ENCODE data around the gene ST8SIA3. TPM values are rescaled to one million over a fixed set of nuclear protein-coding genes. Genes with fewer than 3 reads are reported as not detected.

ST8SIA3 gene
- total RNA-seq, 2 donors from 2014 or later, result 1.1 to 1.6 TPM

- Histone ChIP-seq H3K9ac (ENCODE audit: extremely low read depth, low read length, poor library complexity, severe bottlenecking) (no peak overlapping the region), H3K4me1 (ENCODE audit: control insufficient read depth, insufficient read depth, low read length) (no peaks in the 10 kb centered on the region), H3K27me3 (ENCODE audit: control insufficient read depth, insufficient read depth, low read length, poor library complexity, severe bottlenecking) (peaks cover 5% of the 10 kb centered on the region), H3K36me3 (ENCODE audit: control insufficient read depth, insufficient read depth, low read length) (no peaks in the 10 kb centered on the region), H3K9me3 (ENCODE audit: control insufficient read depth, low read length) (no peaks in the 10 kb centered on the region), H3K4me3 (ENCODE audit: low read length) (no peak overlapping the region), H3K27ac (ENCODE audit: low read depth, low read length) (no peak overlapping the region)
- DNase-seq, result no peak
- no peaks in the 10 kb centered on the region for H3K9me3 Mint-ChIP-seq
- H3K4me3 Mint-ChIP-seq, result no peak overlapping the region
- no peak for TF ChIP-seq CTCF (conservative IDR thresholded peaks at IDR 0.05)
- H3K27ac Mint-ChIP-seq, result no peak overlapping the region
- H3K36me3 Mint-ChIP-seq (ENCODE audit: low read depth), result no peaks in the 10 kb centered on the region
- 88 to 100% methylated on average over 2 to 4 of the region's 4 CpGs for WGBS, 2 experiments (ENCODE audit: insufficient coverage in 1 of 2, insufficient read length in 1 of 2)
- no peaks in the 10 kb centered on the region for H3K4me1 Mint-ChIP-seq
- H3K27me3 Mint-ChIP-seq (ENCODE audit: insufficient read depth), result peaks cover 35% of the 10 kb centered on the region
Observed at GRCh38 chr18:57337890-57338289, 14.5 kb upstream of the ST8SIA3 start.

- no peaks in the 10 kb centered on the region for H3K9me3 ChIP-seq (ENCODE audit: control insufficient read depth, low read length)
- no peaks in the 10 kb centered on the region for H3K4me1 ChIP-seq (ENCODE audit: control insufficient read depth, insufficient read depth, low read length)
- 83 to 100% methylated on average over 1 of the region's 1 CpG for WGBS, 2 experiments (ENCODE audit: insufficient coverage in 1 of 2, insufficient read length in 1 of 2)
- no peak overlapping the region for H3K4me3 ChIP-seq (ENCODE audit: low read length)
- no peaks in the 10 kb centered on the region for H3K9me3 Mint-ChIP-seq
- no peaks in the 10 kb centered on the region for H3K4me1 Mint-ChIP-seq
- H3K4me3 Mint-ChIP-seq, result no peak overlapping the region
- TF ChIP-seq CTCF (conservative IDR thresholded peaks at IDR 0.05), result no peak
- no peak overlapping the region for H3K27ac Mint-ChIP-seq
- H3K9ac ChIP-seq (ENCODE audit: extremely low read depth, low read length, poor library complexity, severe bottlenecking), result no peak overlapping the region
- H3K27me3 Mint-ChIP-seq (ENCODE audit: insufficient read depth), result peaks cover 42% of the 10 kb centered on the region
- DNase-seq, result no peak
- H3K27me3 ChIP-seq (ENCODE audit: control insufficient read depth, insufficient read depth, low read length, poor library complexity, severe bottlenecking), result peaks cover 37% of the 10 kb centered on the region
- no peaks in the 10 kb centered on the region for H3K36me3 Mint-ChIP-seq (ENCODE audit: low read depth)
- H3K36me3 ChIP-seq (ENCODE audit: control insufficient read depth, insufficient read depth, low read length), result no peaks in the 10 kb centered on the region
- no peak overlapping the region for H3K27ac ChIP-seq (ENCODE audit: low read depth, low read length)
Observed at GRCh38 chr18:57343833-57344232, 8.5 kb upstream of the ST8SIA3 start.

GRCh38 chr18:57346876-57347275, 5.5 kb upstream of the ST8SIA3 start:
- H3K27ac Mint-ChIP-seq, result no peak overlapping the region
- H3K36me3 Mint-ChIP-seq (ENCODE audit: low read depth), result no peaks in the 10 kb centered on the region
- no peaks in the 10 kb centered on the region for H3K9me3 Mint-ChIP-seq
- H3K9me3 ChIP-seq (ENCODE audit: control insufficient read depth, low read length), result no peaks in the 10 kb centered on the region
- H3K9ac ChIP-seq (ENCODE audit: extremely low read depth, low read length, poor library complexity, severe bottlenecking), result no peak overlapping the region
- H3K4me3 Mint-ChIP-seq, result no peak overlapping the region
- H3K27ac ChIP-seq (ENCODE audit: low read depth, low read length), result no peak overlapping the region
- peaks cover 56% of the 10 kb centered on the region for H3K27me3 ChIP-seq (ENCODE audit: control insufficient read depth, insufficient read depth, low read length, poor library complexity, severe bottlenecking)
- H3K4me1 Mint-ChIP-seq, result no peaks in the 10 kb centered on the region
- H3K27me3 Mint-ChIP-seq (ENCODE audit: insufficient read depth), result peaks cover 42% of the 10 kb centered on the region
- no peak for DNase-seq
- TF ChIP-seq CTCF (conservative IDR thresholded peaks at IDR 0.05), result no peak
- no peak overlapping the region for H3K4me3 ChIP-seq (ENCODE audit: low read length)
- 90 to 100% methylated on average over 2 of the region's 2 CpGs for WGBS, 2 experiments (ENCODE audit: insufficient coverage in 1 of 2, insufficient read length in 1 of 2)
- H3K36me3 ChIP-seq (ENCODE audit: control insufficient read depth, insufficient read depth, low read length), result no peaks in the 10 kb centered on the region
- H3K4me1 ChIP-seq (ENCODE audit: control insufficient read depth, insufficient read depth, low read length), result no peaks in the 10 kb centered on the region

Measured in endodermal cell (in vitro differentiated cells).